ENCODE results near the gene MYBPC2. TPM values are rescaled to one million over a fixed set of nuclear protein-coding genes. Genes with fewer than 3 reads are reported as not detected.
"Not testable (repeated sequence)": the region's sequence is repeated elsewhere in the genome, so short reads cannot be mapped to it uniquely, and the experiment has no call there.

The MYBPC2 gene
- total RNA-seq, 2 donors from 2014 or later, result not detected

- Histone ChIP-seq H3K27me3 (no peaks in the 10 kb centered on the region), H3K9ac (ENCODE audit: low read depth in 2 of 2, low read length in 2 of 2) (no peak overlapping the region), H3K9me3 (no peaks in the 10 kb centered on the region), H3K27ac (no peak overlapping the region), H3K4me3 (no peak overlapping the region), H3K4me1 (no peaks in the 10 kb centered on the region), H3K36me3 (no peaks in the 10 kb centered on the region)
- TF ChIP-seq, protein P1, sequence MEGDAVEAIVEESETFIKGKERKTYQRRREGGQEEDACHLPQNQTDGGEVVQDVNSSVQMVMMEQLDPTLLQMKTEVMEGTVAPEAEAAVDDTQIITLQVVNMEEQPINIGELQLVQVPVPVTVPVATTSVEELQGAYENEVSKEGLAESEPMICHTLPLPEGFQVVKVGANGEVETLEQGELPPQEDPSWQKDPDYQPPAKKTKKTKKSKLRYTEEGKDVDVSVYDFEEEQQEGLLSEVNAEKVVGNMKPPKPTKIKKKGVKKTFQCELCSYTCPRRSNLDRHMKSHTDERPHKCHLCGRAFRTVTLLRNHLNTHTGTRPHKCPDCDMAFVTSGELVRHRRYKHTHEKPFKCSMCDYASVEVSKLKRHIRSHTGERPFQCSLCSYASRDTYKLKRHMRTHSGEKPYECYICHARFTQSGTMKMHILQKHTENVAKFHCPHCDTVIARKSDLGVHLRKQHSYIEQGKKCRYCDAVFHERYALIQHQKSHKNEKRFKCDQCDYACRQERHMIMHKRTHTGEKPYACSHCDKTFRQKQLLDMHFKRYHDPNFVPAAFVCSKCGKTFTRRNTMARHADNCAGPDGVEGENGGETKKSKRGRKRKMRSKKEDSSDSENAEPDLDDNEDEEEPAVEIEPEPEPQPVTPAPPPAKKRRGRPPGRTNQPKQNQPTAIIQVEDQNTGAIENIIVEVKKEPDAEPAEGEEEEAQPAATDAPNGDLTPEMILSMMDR (IDR thresholded peaks at IDR 0.05), result no peak
- intact Hi-C loops (cut with DNase I), result no loop called here
- DNase-seq, result no peak
Observed at GRCh38 chr19:50468818-50469217, 36.1 kb downstream of the MYBPC2 start.

DNA sequence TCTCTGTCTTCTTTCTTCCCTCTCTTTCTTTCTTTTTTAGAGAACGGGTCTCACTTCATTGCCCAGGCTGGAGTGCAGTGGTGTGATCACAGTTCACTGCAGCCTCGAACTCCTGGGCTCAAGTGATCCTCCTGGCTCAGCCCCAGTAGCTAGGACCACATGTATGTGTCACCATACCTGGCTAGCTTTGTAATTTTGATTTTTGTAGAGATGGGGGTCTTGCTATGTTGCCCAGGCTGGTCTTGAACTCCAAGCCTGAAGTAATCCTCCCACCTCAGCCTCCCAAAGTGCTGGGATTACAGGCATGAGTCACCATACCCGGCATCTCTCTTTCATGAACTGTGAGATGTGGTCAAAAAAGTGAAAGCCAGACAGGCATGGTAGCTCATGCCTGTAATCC is 40.6 kb downstream of the MYBPC2 start:
- H3K4me3 ChIP-seq; H3K4me1 ChIP-seq; H3K9me3 ChIP-seq; H3K36me3 ChIP-seq; H3K9ac ChIP-seq (ENCODE audit: low read depth in 2 of 2, low read length in 2 of 2); H3K27me3 ChIP-seq; H3K27ac ChIP-seq; DNase-seq; intact Hi-C loops (cut with DNase I): not testable (repeated sequence)

DNA sequence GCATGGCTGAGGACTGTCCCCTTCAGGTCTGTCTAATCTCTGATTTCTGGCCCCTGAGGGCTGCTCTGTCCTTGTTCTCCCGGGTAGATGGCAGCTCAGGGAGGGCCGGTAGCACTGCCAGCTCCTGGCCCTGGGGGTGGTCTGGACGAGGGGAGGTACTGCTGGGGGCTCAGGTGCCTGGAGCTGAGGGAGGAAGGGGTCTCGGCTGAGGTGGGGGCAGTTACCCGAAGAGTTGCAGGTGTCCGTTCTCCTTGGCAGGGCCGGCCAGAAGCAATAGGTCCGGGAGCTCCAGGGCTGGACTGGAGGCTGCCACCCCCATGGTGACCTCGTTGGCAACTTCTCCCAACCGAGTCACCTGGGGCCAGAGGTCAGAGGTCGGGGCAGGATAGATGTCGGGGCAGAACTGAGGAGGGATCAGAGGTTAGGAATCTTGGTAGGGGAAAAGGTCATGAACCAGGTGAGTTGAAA is 42.4 kb downstream of the MYBPC2 start:
- no peak overlapping the region for H3K9ac ChIP-seq (ENCODE audit: low read depth in 2 of 2, low read length in 2 of 2)
- H3K9me3 ChIP-seq, result no peaks in the 10 kb centered on the region
- no peak overlapping the region for H3K27ac ChIP-seq
- H3K4me1 ChIP-seq, result peaks cover 8% of the 10 kb centered on the region
- DNase-seq, result no peak
- intact Hi-C loops (cut with DNase I), result no loop called here
- TF ChIP-seq, protein P1 (IDR thresholded peaks at IDR 0.05), result no peak
- no peaks in the 10 kb centered on the region for H3K27me3 ChIP-seq
- H3K4me3 ChIP-seq, result no peak overlapping the region
- peaks cover 4% of the 10 kb centered on the region for H3K36me3 ChIP-seq

GRCh38 chr19:50475736-50476223 is 43.1 kb downstream of the MYBPC2 start:
- intact Hi-C loops (cut with DNase I), result no loop called here
- H3K36me3 ChIP-seq, result peaks cover 4% of the 10 kb centered on the region
- H3K4me3 ChIP-seq, result peak overlapping the region; percentile 82
- DNase-seq, result no peak
- TF ChIP-seq, protein P1 (IDR thresholded peaks at IDR 0.05), result no peak
- H3K9me3 ChIP-seq, result no peaks in the 10 kb centered on the region
- H3K4me1 ChIP-seq, result peaks cover 8% of the 10 kb centered on the region
- H3K27me3 ChIP-seq, result no peaks in the 10 kb centered on the region
- no peak overlapping the region for H3K9ac ChIP-seq (ENCODE audit: low read depth in 2 of 2, low read length in 2 of 2)
- H3K27ac ChIP-seq, result peak overlapping the region; percentile 70

DNA sequence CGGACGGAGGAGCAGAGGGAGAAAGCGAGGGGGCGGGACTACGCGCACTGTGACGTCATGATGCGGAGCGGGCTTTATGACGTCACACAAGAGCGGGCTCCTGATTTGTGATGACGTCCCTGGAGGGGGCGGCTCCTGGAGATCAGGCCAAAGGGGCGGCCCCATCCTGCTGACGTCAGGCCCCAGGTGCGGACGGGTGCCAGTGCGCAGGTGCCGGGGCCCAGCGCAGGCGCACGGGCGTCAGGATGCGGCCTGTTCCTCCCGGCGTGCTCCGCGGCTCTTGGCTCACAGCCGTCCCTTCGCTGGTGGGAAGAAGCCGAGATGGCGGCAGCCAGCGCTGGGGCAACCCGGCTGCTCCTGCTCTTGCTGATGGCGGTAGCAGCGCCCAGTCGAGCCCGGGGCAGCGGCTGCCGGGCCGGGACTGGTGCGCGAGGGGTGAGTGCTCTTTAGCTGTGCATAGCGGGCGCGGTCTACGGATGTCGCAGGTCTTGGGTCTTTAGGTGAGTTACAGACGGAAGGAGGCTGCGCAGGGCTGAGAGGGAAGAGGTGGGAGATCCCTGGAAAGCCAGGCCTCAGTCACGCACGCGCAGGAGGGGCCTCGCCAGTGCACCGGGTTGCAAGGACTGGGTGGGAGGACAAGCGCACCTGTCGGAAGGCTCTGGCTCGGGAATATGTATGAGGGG is 43.7 kb downstream of the MYBPC2 start, which contains the start of the genes EMC10 and GARIN5A:
Gene EMC10, plus strand, starts transcription at position 284 of the 683 bp plus-strand sequence. Its CDS starts 38 bp downstream, at position 322.
Gene GARIN5A, minus strand, starts transcription at position 625 of the 683 bp plus-strand sequence. Its CDS starts 460 bp downstream, at position 165.
- DNase-seq, result peak; percentile 93
- peak within 1 kb of the TSS; percentile 89 to 93 for H3K9ac ChIP-seq (ENCODE audit: low read depth in 2 of 2, low read length in 2 of 2)
- intact Hi-C loops (cut with DNase I), result no loop called here
- TF ChIP-seq, protein P1 (IDR thresholded peaks at IDR 0.05), result no peak
- H3K4me3 ChIP-seq, result peak within 1 kb of the TSS; percentile 82
- H3K27ac ChIP-seq, result peak within 1 kb of the TSS; percentile 70
- H3K9me3 ChIP-seq, result no peaks in the 10 kb centered on the region
- H3K36me3 ChIP-seq, result peaks cover 6% of the 10 kb centered on the region
- H3K4me1 ChIP-seq, result peaks cover 8% of the 10 kb centered on the region
- no peaks in the 10 kb centered on the region for H3K27me3 ChIP-seq

- no peak for DNase-seq
- Histone ChIP-seq H3K27me3 (no peaks in the 10 kb centered on the region), H3K9ac (ENCODE audit: low read depth in 2 of 2, low read length in 2 of 2) (peak overlapping the region; percentile 89 to 93), H3K36me3 (peaks cover 9% of the 10 kb centered on the region), H3K9me3 (no peaks in the 10 kb centered on the region), H3K27ac (peak overlapping the region; percentile 70), H3K4me3 (peak overlapping the region; percentile 82), H3K4me1 (peaks cover 8% of the 10 kb centered on the region)
- TF ChIP-seq, protein P1 (IDR thresholded peaks at IDR 0.05), result no peak
- intact Hi-C loops (cut with DNase I), result no loop called here
Observed at GRCh38 chr19:50476907-50477238, 44.2 kb downstream of the MYBPC2 start.

Measured in colonic mucosa (tissue), 4 donors.